Measurements from ENCODE around the gene SLC12A9. TPM values are rescaled to one million over a fixed set of nuclear protein-coding genes. Genes with fewer than 3 reads are reported as not detected.
A peak's percentile ranks its signal among the peaks of the same experiment; 100 is the strongest.

SLC12A9 gene
- total RNA-seq, 5 donors from 2014 or later (not counting 1 experiment from before 2014, with no cell fraction given): 49.9 to 72.6 (median 70.2) TPM

GRCh38 chr7:100830396-100830795, 22.1 kb upstream of the SLC12A9 start:
- DNase-seq: no peak
- no peak overlapping the region for H3K27ac ChIP-seq (ENCODE audit: low read length)
- H3K9me3 ChIP-seq: no peaks in the 10 kb centered on the region
- no peak overlapping the region for H3K4me3 ChIP-seq (ENCODE audit: control insufficient read depth in 1 of 2, extremely low read depth in 1 of 2, low read length in 1 of 2)
- Mint-ChIP-seq H3K27me3 (peaks cover 24 to 33% of the 10 kb centered on the region in 2 donors), H3K27ac (no peak overlapping the region), H3K4me3 (no peak overlapping the region), H3K9me3 (no peaks in the 10 kb centered on the region), H3K4me1 (peaks cover 18 to 24% (median 24%) of the 10 kb centered on the region in 3 donors), H3K36me3 (no peaks in the 10 kb centered on the region)
- H3K27me3 ChIP-seq (replicated peaks in 1 of 2; ENCODE audit: control insufficient read depth in 2 of 2, extremely low read depth in 1 of 2, insufficient read depth in 2 of 2, low read length in 1 of 2): peaks cover 2 to 49% of the 10 kb centered on the region in 2 experiments
- H3K36me3 ChIP-seq (ENCODE audit: control insufficient read depth in 2 of 2, extremely low read depth in 1 of 2, insufficient read depth in 1 of 2, low read length in 1 of 2): no peaks in the 10 kb centered on the region
- ChIA-PET POLR2A (no interaction called here), CTCF (no interaction called here)
- no CpG with 5 or more reads among the region's 4 CpGs for WGBS (ENCODE audit: insufficient coverage)
- no peak for ATAC-seq (replicated peaks in 1 of 4)
- peaks cover 12 to 26% of the 10 kb centered on the region in 2 experiments for H3K4me1 ChIP-seq (ENCODE audit: control insufficient read depth in 1 of 2, extremely low read depth in 1 of 2, insufficient read depth in 2 of 2, low read length in 2 of 2)

GRCh38 chr7:100832281-100832633, 20.3 kb upstream of the SLC12A9 start:
- Histone ChIP-seq H3K9me3 (no peaks in the 10 kb centered on the region), H3K27me3 (replicated peaks in 1 of 2; ENCODE audit: control insufficient read depth in 2 of 2, extremely low read depth in 1 of 2, insufficient read depth in 2 of 2, low read length in 1 of 2) (peaks cover 2 to 33% of the 10 kb centered on the region in 2 experiments), H3K4me1 (ENCODE audit: control insufficient read depth in 1 of 2, extremely low read depth in 1 of 2, insufficient read depth in 2 of 2, low read length in 2 of 2) (peaks cover 14 to 21% of the 10 kb centered on the region in 2 experiments), H3K27ac (ENCODE audit: low read length) (no peak overlapping the region), H3K36me3 (ENCODE audit: control insufficient read depth in 2 of 2, extremely low read depth in 1 of 2, insufficient read depth in 1 of 2, low read length in 1 of 2) (no peaks in the 10 kb centered on the region), H3K4me3 (ENCODE audit: control insufficient read depth in 1 of 2, extremely low read depth in 1 of 2, low read length in 1 of 2) (no peak overlapping the region)
- no peak overlapping the region for H3K4me3 Mint-ChIP-seq
- H3K36me3 Mint-ChIP-seq: no peaks in the 10 kb centered on the region
- POLR2A ChIA-PET: no interaction called here
- no peak overlapping the region for H3K27ac Mint-ChIP-seq
- peaks cover 12 to 20% of the 10 kb centered on the region in 2 donors for H3K27me3 Mint-ChIP-seq
- no peak for ATAC-seq (replicated peaks in 1 of 4)
- CTCF ChIA-PET: interaction anchor here in 1 of 2 donors (0.6 kb wide), 1 partner anchor 1537 kb away, joined by 3 read pairs; no protein-coding TSS in a partner anchor
- peaks cover 13 to 26% (median 23%) of the 10 kb centered on the region in 3 donors for H3K4me1 Mint-ChIP-seq
- DNase-seq: no peak
- 80% methylated on average over 1 of the region's 5 CpGs for WGBS (ENCODE audit: insufficient coverage)
- H3K9me3 Mint-ChIP-seq: no peaks in the 10 kb centered on the region

- no peak for DNase-seq
- Histone ChIP-seq H3K27me3 (replicated peaks in 1 of 2; ENCODE audit: control insufficient read depth in 2 of 2, extremely low read depth in 1 of 2, insufficient read depth in 2 of 2, low read length in 1 of 2) (peaks cover 0 to 9% of the 10 kb centered on the region in 2 experiments), H3K9me3 (no peaks in the 10 kb centered on the region), H3K4me3 (ENCODE audit: control insufficient read depth in 1 of 2, extremely low read depth in 1 of 2, low read length in 1 of 2) (no peak overlapping the region), H3K36me3 (ENCODE audit: control insufficient read depth in 2 of 2, extremely low read depth in 1 of 2, insufficient read depth in 1 of 2, low read length in 1 of 2) (no peaks in the 10 kb centered on the region), H3K27ac (ENCODE audit: low read length) (no peak overlapping the region), H3K4me1 (ENCODE audit: control insufficient read depth in 1 of 2, extremely low read depth in 1 of 2, insufficient read depth in 2 of 2, low read length in 2 of 2) (peaks cover 4 to 9% of the 10 kb centered on the region in 2 experiments)
- no peak for ATAC-seq (replicated peaks in 1 of 4)
- POLR2A ChIA-PET: interaction anchor here (0.6 kb wide), 2 partner anchors 20 to 249 kb away, joined by 3 to 4 read pairs; partner anchors contain the start of gene TRIM56 (in 1 of the 2)
- Mint-ChIP-seq H3K27me3 (peaks cover 0 to 3% of the 10 kb centered on the region in 2 donors), H3K4me3 (peak overlapping the region; percentile 5 to 85 (median 52)), H3K9me3 (no peaks in the 10 kb centered on the region), H3K27ac (no peak overlapping the region), H3K4me1 (peaks cover 8 to 17% (median 14%) of the 10 kb centered on the region in 3 donors), H3K36me3 (no peaks in the 10 kb centered on the region)
- CTCF ChIA-PET: interaction anchor here in 1 of 2 donors (0.6 to 0.9 kb wide), 3 partner anchors 16 to 317 kb away, joined by 3 to 4 read pairs (median 4); partner anchors contain the start of genes POP7 and SLC12A9
- 75% methylated on average over 6 of the region's 17 CpGs for WGBS (ENCODE audit: insufficient coverage)
These were observed 16.4 kb upstream of the SLC12A9 start for GRCh38 chr7:100835903-100836811.

- Mint-ChIP-seq H3K27ac (peak overlapping the region; percentile 80 to 90), H3K36me3 (no peaks in the 10 kb centered on the region), H3K4me3 (peak overlapping the region; percentile 85 to 86 (median 85)), H3K9me3 (no peaks in the 10 kb centered on the region), H3K4me1 (peaks cover 8 to 17% (median 14%) of the 10 kb centered on the region in 3 donors), H3K27me3 (no peaks in the 10 kb centered on the region)
- no peaks in the 10 kb centered on the region for H3K9me3 ChIP-seq
- H3K4me1 ChIP-seq (ENCODE audit: control insufficient read depth in 1 of 2, extremely low read depth in 1 of 2, insufficient read depth in 2 of 2, low read length in 2 of 2): peaks cover 4 to 9% of the 10 kb centered on the region in 2 experiments
- H3K27me3 ChIP-seq (replicated peaks in 1 of 2; ENCODE audit: control insufficient read depth in 2 of 2, extremely low read depth in 1 of 2, insufficient read depth in 2 of 2, low read length in 1 of 2): peaks cover 0 to 6% of the 10 kb centered on the region in 2 experiments
- H3K36me3 ChIP-seq (ENCODE audit: control insufficient read depth in 2 of 2, extremely low read depth in 1 of 2, insufficient read depth in 1 of 2, low read length in 1 of 2): no peaks in the 10 kb centered on the region
- 84% methylated on average over 3 of the region's 6 CpGs for WGBS (ENCODE audit: insufficient coverage)
- DNase-seq (no peak), ATAC-seq (replicated peaks in 1 of 4) (peak in 1 of 4 experiments; percentile 9)
- ChIA-PET CTCF (interaction anchor here in 1 of 2 donors (0.7 kb wide), 1 partner anchor 131 kb away, joined by 4 read pairs; the partner anchor contains the start of gene POP7), POLR2A (interaction anchor here in 1 of 2 donors (0.6 kb wide), 1 partner anchor 21 kb away, joined by 4 read pairs; no protein-coding TSS in a partner anchor)
- peak overlapping the region; percentile 50 to 63 for H3K4me3 ChIP-seq (ENCODE audit: control insufficient read depth in 1 of 2, extremely low read depth in 1 of 2, low read length in 1 of 2)
- no peak overlapping the region for H3K27ac ChIP-seq (ENCODE audit: low read length)
These were observed 15.8 kb upstream of the SLC12A9 start for GRCh38 chr7:100836812-100837098.

- Mint-ChIP-seq H3K9me3 (no peaks in the 10 kb centered on the region), H3K36me3 (no peaks in the 10 kb centered on the region), H3K4me3 (peak overlapping the region; percentile 85 to 86 (median 85)), H3K4me1 (peaks cover 8 to 17% (median 14%) of the 10 kb centered on the region in 3 donors), H3K27me3 (no peaks in the 10 kb centered on the region), H3K27ac (peak overlapping the region; percentile 80 to 90)
- WGBS (ENCODE audit: insufficient coverage): 1% methylated on average over 26 of the region's 37 CpGs
- peak; percentile 49 to 83 (median 69) for DNase-seq
- peaks cover 4 to 9% of the 10 kb centered on the region in 2 experiments for H3K4me1 ChIP-seq (ENCODE audit: control insufficient read depth in 1 of 2, extremely low read depth in 1 of 2, insufficient read depth in 2 of 2, low read length in 2 of 2)
- no peaks in the 10 kb centered on the region for H3K9me3 ChIP-seq
- ChIA-PET CTCF (interaction anchor here (0.6 to 0.7 kb wide), 3 partner anchors 17 to 410 kb away, joined by 3 to 9 read pairs (median 4); partner anchors contain the start of gene POP7 (in 1 of the 2)), POLR2A (interaction anchor here in 1 of 2 donors (0.6 to 0.7 kb wide), 2 partner anchors 21 to 420 kb away, joined by 4 read pairs; no protein-coding TSS in a partner anchor)
- no peaks in the 10 kb centered on the region for H3K36me3 ChIP-seq (ENCODE audit: control insufficient read depth in 2 of 2, extremely low read depth in 1 of 2, insufficient read depth in 1 of 2, low read length in 1 of 2)
- peaks cover 0 to 4% of the 10 kb centered on the region in 2 experiments for H3K27me3 ChIP-seq (replicated peaks in 1 of 2; ENCODE audit: control insufficient read depth in 2 of 2, extremely low read depth in 1 of 2, insufficient read depth in 2 of 2, low read length in 1 of 2)
- peak; percentile 98 to 100 (median 100) for ATAC-seq (replicated peaks in 1 of 4)
- H3K27ac ChIP-seq (ENCODE audit: low read length): peak overlapping the region; percentile 19
- H3K4me3 ChIP-seq (ENCODE audit: control insufficient read depth in 1 of 2, extremely low read depth in 1 of 2, low read length in 1 of 2): peak overlapping the region; percentile 50 to 63
These were observed 15.2 kb upstream of the SLC12A9 start for GRCh38 chr7:100837099-100837836.

- Mint-ChIP-seq H3K27ac (no peak overlapping the region), H3K4me3 (no peak overlapping the region), H3K9me3 (no peaks in the 10 kb centered on the region), H3K36me3 (no peaks in the 10 kb centered on the region), H3K27me3 (no peaks in the 10 kb centered on the region), H3K4me1 (peaks cover 8 to 17% (median 14%) of the 10 kb centered on the region in 3 donors)
- DNase-seq (no peak), ATAC-seq (replicated peaks in 1 of 4) (no peak)
- Histone ChIP-seq H3K9me3 (no peaks in the 10 kb centered on the region), H3K27me3 (replicated peaks in 1 of 2; ENCODE audit: control insufficient read depth in 2 of 2, extremely low read depth in 1 of 2, insufficient read depth in 2 of 2, low read length in 1 of 2) (no peaks in the 10 kb centered on the region), H3K36me3 (ENCODE audit: control insufficient read depth in 2 of 2, extremely low read depth in 1 of 2, insufficient read depth in 1 of 2, low read length in 1 of 2) (no peaks in the 10 kb centered on the region), H3K27ac (ENCODE audit: low read length) (no peak overlapping the region), H3K4me1 (ENCODE audit: control insufficient read depth in 1 of 2, extremely low read depth in 1 of 2, insufficient read depth in 2 of 2, low read length in 2 of 2) (peaks cover 4 to 9% of the 10 kb centered on the region in 2 experiments), H3K4me3 (ENCODE audit: control insufficient read depth in 1 of 2, extremely low read depth in 1 of 2, low read length in 1 of 2) (no peak overlapping the region)
- POLR2A ChIA-PET: no interaction called here
- WGBS (ENCODE audit: insufficient coverage): 96% methylated on average over 16 of the region's 18 CpGs
- CTCF ChIA-PET: no interaction called here
These were observed 13.2 kb upstream of the SLC12A9 start for GRCh38 chr7:100839361-100839760.

Data from T-cell (primary cell).